Prostate gland (tissue), 2 donors: ENCODE measurements around the gene PRKAR1B.

Experiments used
- POLR2A ChIP-seq: fragments of 450-650 bp; IDR thresholded peaks from one replicate; pipeline ENCODE4 v1.6.1; 2016; ENCODE audit warnings: antibody characterized with exemption, mild to moderate bottlenecking
- POLR2AphosphoS5 ChIP-seq: sonication (generic); formaldehyde crosslinking; IDR thresholded peaks from one replicate; pipeline ENCODE4 v1.6.1; 2017; ENCODE audit warnings: antibody characterized with exemption
- TF ChIP-seq, protein P1 (sequence below), 4 experiments: fragments of 200-600 bp in 2 of 4; fragments of 450-650 bp in 2 of 4; sonication (generic) in 2 of 4; IDR thresholded peaks; 1 replicate in 3 of 4; 2 replicates in 1 of 4; pipeline ENCODE4 v1.5.1; 2016 to 2019; ENCODE audit warnings: antibody characterized with exemption in 4 of 4, mild to moderate bottlenecking in 2 of 4, moderate library complexity in 2 of 4

DNA sequence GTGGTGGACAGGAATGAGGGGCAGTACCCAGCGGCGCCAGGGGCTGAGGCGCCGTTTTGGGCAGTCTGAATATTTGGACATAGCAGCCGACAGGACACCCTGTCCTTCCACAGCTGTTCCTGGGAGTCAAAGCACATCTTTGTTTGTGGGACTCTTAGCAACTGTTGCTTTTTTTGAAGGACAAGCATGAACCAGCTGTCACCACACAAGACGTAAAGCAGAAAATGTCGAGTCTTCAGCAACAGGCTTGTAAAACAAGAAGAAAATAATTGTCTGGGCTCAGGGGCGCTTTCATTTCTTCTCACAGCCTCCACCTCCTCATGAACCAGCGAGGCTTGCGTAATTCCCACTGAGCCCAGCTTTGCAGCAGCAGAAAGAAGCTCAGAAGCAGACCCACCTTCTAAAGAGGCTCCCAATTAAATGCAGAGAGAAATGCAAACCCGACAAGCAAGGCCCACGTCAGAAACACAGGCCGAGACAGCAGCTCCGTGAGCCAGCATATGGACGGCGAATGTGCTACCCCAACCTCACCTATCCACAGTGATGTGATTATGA is 69.4 kb downstream of the PRKAR1B start:
- TF ChIP-seq, protein P1, sequence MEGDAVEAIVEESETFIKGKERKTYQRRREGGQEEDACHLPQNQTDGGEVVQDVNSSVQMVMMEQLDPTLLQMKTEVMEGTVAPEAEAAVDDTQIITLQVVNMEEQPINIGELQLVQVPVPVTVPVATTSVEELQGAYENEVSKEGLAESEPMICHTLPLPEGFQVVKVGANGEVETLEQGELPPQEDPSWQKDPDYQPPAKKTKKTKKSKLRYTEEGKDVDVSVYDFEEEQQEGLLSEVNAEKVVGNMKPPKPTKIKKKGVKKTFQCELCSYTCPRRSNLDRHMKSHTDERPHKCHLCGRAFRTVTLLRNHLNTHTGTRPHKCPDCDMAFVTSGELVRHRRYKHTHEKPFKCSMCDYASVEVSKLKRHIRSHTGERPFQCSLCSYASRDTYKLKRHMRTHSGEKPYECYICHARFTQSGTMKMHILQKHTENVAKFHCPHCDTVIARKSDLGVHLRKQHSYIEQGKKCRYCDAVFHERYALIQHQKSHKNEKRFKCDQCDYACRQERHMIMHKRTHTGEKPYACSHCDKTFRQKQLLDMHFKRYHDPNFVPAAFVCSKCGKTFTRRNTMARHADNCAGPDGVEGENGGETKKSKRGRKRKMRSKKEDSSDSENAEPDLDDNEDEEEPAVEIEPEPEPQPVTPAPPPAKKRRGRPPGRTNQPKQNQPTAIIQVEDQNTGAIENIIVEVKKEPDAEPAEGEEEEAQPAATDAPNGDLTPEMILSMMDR (IDR thresholded peaks at IDR 0.05), result no peak
- TF ChIP-seq POLR2A (no peak), POLR2AphosphoS5 (no peak)
